ENCODE results near the gene GPRC5B. TPM values are rescaled to one million over a fixed set of nuclear protein-coding genes. Genes with fewer than 3 reads are reported as not detected.

The GPRC5B gene
- total RNA-seq, 1 experiment from 2014 or later = 7.6 TPM

GRCh38 chr16:19853742-19854542 is 30.7 kb downstream of the GPRC5B start:
- H3K36me3 Mint-ChIP-seq (ENCODE audit: insufficient read depth, unreplicated experiment) = peaks cover 6% of the 10 kb centered on the region
- H3K9me3 Mint-ChIP-seq (ENCODE audit: unreplicated experiment) = no peaks in the 10 kb centered on the region
- Histone ChIP-seq H3K9me3 (no peaks in the 10 kb centered on the region), H3K27me3 (replicated peaks; ENCODE audit: control insufficient read depth, insufficient read depth, low read length) (no peaks in the 10 kb centered on the region), H3K4me3 (ENCODE audit: low read depth, low read length) (no peak overlapping the region), H3K36me3 (ENCODE audit: control insufficient read depth, insufficient read depth, low read length) (no peaks in the 10 kb centered on the region), H3K4me1 (no peaks in the 10 kb centered on the region)
- ChIA-PET POLR2A (no interaction called here), CTCF (no interaction called here)
- no peak for TF ChIP-seq CTCF (IDR thresholded peaks at IDR 0.05; ENCODE audit: insufficient read depth in 1 of 2, low read depth in 1 of 2, low read length in 1 of 2, severe bottlenecking in 1 of 2, unreplicated experiment in 1 of 2)
- no peak overlapping the region for H3K4me3 Mint-ChIP-seq (ENCODE audit: unreplicated experiment)
- H3K27ac Mint-ChIP-seq (ENCODE audit: unreplicated experiment) = no peak overlapping the region
- no TSS peak for BruUV-seq (replicated peaks)
- no peaks in the 10 kb centered on the region for H3K27me3 Mint-ChIP-seq (ENCODE audit: insufficient read depth, unreplicated experiment)
- H3K4me1 Mint-ChIP-seq (ENCODE audit: low read depth, unreplicated experiment) = no peaks in the 10 kb centered on the region
- DNase-seq = no peak
- intact Hi-C loops (cut with micrococcal nuclease; ENCODE audit: unreplicated experiment) = no loop called here

DNA sequence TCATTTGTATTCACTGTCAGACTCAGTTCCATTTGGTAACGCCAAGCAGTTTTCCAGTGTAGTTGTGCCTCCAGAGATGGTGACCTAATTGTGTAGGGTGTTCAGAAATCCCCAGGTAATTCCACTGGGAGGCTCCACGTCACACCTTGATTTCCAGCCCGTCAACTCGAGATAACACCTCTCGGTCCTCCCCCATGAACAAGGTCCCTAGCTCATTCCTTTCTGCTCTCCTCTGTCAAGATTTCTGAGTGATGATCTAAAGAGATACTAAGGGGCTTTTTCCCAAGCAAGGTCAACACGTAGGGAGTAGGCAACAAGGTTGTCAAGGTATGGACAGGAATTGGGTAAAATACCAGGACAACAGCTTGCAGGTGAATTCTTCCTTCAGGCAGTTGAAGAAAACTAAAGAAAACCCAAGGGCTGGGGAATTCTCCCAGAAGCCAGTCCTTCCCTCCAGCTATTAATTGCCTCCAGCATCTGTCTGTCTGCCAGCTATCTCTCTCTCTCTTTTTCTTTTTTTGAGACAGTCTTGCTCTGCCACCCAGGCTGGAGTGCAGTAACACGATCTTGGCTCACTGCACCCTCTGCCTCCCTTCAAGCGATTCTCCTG is 31.4 kb downstream of the GPRC5B start:
- H3K4me3 Mint-ChIP-seq (ENCODE audit: unreplicated experiment) = no peak overlapping the region
- peaks cover 4% of the 10 kb centered on the region for H3K36me3 Mint-ChIP-seq (ENCODE audit: insufficient read depth, unreplicated experiment)

DNA sequence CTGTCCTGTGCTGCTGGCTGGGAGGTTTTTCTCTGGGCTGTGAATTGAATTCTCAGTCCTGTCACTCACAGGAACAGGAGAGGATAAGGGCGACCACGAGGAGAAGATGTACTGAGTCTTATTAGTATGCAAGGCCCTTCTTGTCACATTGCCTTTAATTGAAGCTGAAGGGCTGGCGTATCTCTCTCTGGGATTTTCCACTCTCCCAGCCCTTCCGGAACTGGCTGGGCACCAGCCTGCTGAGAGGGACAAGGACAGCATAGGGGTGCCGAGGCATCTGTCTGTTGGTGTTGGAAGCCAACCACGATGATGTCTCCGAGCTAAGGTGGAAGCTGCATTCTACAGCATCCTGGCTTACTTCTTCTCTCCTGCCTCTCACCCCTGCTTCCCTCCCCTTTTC is 33.2 kb downstream of the GPRC5B start:
- no peaks in the 10 kb centered on the region for H3K27me3 Mint-ChIP-seq (ENCODE audit: insufficient read depth, unreplicated experiment)
- no peaks in the 10 kb centered on the region for H3K4me1 ChIP-seq
- no peaks in the 10 kb centered on the region for H3K36me3 Mint-ChIP-seq (ENCODE audit: insufficient read depth, unreplicated experiment)
- H3K4me3 ChIP-seq (ENCODE audit: low read depth, low read length) = no peak overlapping the region
- no peak overlapping the region for H3K27ac Mint-ChIP-seq (ENCODE audit: unreplicated experiment)
- no peaks in the 10 kb centered on the region for H3K9me3 ChIP-seq
- H3K27me3 ChIP-seq (replicated peaks; ENCODE audit: control insufficient read depth, insufficient read depth, low read length) = no peaks in the 10 kb centered on the region
- no peaks in the 10 kb centered on the region for H3K36me3 ChIP-seq (ENCODE audit: control insufficient read depth, insufficient read depth, low read length)
- DNase-seq = no peak
- ChIA-PET POLR2A (no interaction called here), CTCF (no interaction called here)
- no peak overlapping the region for H3K4me3 Mint-ChIP-seq (ENCODE audit: unreplicated experiment)
- no TSS peak for BruUV-seq (replicated peaks)
- no peaks in the 10 kb centered on the region for H3K4me1 Mint-ChIP-seq (ENCODE audit: low read depth, unreplicated experiment)
- no peaks in the 10 kb centered on the region for H3K9me3 Mint-ChIP-seq (ENCODE audit: unreplicated experiment)
- TF ChIP-seq CTCF (IDR thresholded peaks at IDR 0.05; ENCODE audit: insufficient read depth in 1 of 2, low read depth in 1 of 2, low read length in 1 of 2, severe bottlenecking in 1 of 2, unreplicated experiment in 1 of 2) = no peak
- intact Hi-C loops (cut with micrococcal nuclease; ENCODE audit: unreplicated experiment) = no loop called here

More for the DNA sequence above, 31.4 kb downstream of the GPRC5B start:
- Mint-ChIP-seq H3K9me3 (ENCODE audit: unreplicated experiment) (no peaks in the 10 kb centered on the region), H3K27me3 (ENCODE audit: insufficient read depth, unreplicated experiment) (no peaks in the 10 kb centered on the region), H3K4me1 (ENCODE audit: low read depth, unreplicated experiment) (no peaks in the 10 kb centered on the region), H3K27ac (ENCODE audit: unreplicated experiment) (no peak overlapping the region)
- CTCF ChIA-PET = no interaction called here
- no peak for TF ChIP-seq CTCF (IDR thresholded peaks at IDR 0.05; ENCODE audit: insufficient read depth in 1 of 2, low read depth in 1 of 2, low read length in 1 of 2, severe bottlenecking in 1 of 2, unreplicated experiment in 1 of 2)
- BruUV-seq (replicated peaks) = no TSS peak
- intact Hi-C loops (cut with micrococcal nuclease; ENCODE audit: unreplicated experiment) = no loop called here
- DNase-seq = no peak
- Histone ChIP-seq H3K4me3 (ENCODE audit: low read depth, low read length) (no peak overlapping the region), H3K9me3 (no peaks in the 10 kb centered on the region), H3K4me1 (no peaks in the 10 kb centered on the region), H3K36me3 (ENCODE audit: control insufficient read depth, insufficient read depth, low read length) (no peaks in the 10 kb centered on the region), H3K27me3 (replicated peaks; ENCODE audit: control insufficient read depth, insufficient read depth, low read length) (no peaks in the 10 kb centered on the region)
- POLR2A ChIA-PET = no interaction called here
